Progenitor cell of endocrine pancreas (in vitro differentiated cells): Measurements from ENCODE around the gene ARL3. TPM values are rescaled to one million over a fixed set of nuclear protein-coding genes. Genes with fewer than 3 reads are reported as not detected.

Experiments used
- DNase-seq: peaks from one replicate; pipeline ENCODE4 v3.0.0; 2021; ENCODE audit warnings: low spot score; ENCODE audit not compliant: unreplicated experiment
- H3K27ac Mint-ChIP-seq: 2 replicates; pipeline ENCODE4 v1.8.0; 2021; ENCODE audit warnings: mild to moderate bottlenecking, moderate library complexity, mixed read lengths
- H3K27me3 Mint-ChIP-seq: 2 replicates; pipeline ENCODE4 v1.8.0; 2021; ENCODE audit warnings: mixed read lengths
- H3K36me3 Mint-ChIP-seq: 2 replicates; pipeline ENCODE4 v1.8.0; 2022; ENCODE audit warnings: mixed read lengths; ENCODE audit not compliant: insufficient read depth
- H3K4me1 Mint-ChIP-seq: 2 replicates; pipeline ENCODE4 v1.8.0; 2021; ENCODE audit warnings: low read depth, mixed read lengths
- H3K4me3 Mint-ChIP-seq: 2 replicates; pipeline ENCODE4 v1.8.0; 2021; ENCODE audit warnings: low read depth, mild to moderate bottlenecking, moderate library complexity, mixed read lengths
- H3K9me3 Mint-ChIP-seq: 2 replicates; pipeline ENCODE4 v1.8.0; 2021; ENCODE audit warnings: low read depth, mixed read lengths
- total RNA-seq: library from RNA; stranded (reverse); gene quantifications from 2 replicates; pipeline ENCODE4 v1.2.1, GENCODE V29; 2021
- TF ChIP-seq, protein P1 (sequence below): fragments of 200-600 bp; sonication (generic); IDR thresholded peaks from one replicate; pipeline ENCODE4 v1.5.0; 2021; ENCODE audit warnings: antibody characterized with exemption, mild to moderate bottlenecking; ENCODE audit not compliant: unreplicated experiment

ARL3 gene
- total RNA-seq, 1 donor from 2014 or later = 25.0 TPM

DNA sequence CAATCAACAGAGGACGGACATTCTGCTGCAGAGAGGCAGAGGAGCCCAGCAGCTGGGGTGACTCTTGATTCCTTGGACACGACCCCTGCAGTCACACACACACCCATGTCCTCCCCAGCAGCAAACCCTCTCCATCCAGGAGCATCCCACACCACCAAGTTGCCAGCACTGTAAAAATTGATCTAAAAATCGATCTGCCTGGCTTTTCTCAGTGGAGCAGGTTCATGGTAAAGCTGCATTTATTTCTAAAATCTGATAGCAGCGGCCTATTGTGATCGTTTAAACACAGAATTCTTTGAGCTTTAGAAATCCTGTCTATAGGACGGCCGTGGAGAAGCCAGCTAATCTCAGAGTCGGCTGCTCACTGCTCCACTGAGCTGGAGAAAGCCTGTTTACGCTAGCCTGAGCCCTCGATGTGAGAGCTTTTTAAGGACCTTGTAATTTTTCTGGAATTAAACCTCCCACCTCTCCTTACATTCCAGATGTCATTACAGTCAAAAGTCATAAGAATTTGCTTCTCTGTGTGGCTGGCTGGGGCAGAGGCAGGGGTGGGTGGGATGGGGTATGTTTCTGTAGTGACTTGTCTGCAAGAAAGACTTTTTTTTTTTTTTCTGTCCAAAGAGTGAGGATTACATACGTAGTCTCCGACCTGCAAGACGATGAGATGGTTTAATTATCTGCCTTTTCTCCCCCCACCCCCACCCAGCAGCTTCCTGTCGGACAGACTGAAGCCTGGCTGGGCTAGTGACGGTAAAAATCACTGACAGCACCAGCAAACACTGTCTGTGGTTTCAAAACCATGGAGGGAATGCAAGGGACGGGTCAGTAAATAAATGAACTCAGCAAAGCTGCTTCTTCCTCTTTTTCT is 38.3 kb downstream of the ARL3 start:
- Mint-ChIP-seq H3K36me3 (no peaks in the 10 kb centered on the region), H3K4me3 (no peak overlapping the region), H3K27me3 (no peaks in the 10 kb centered on the region), H3K9me3 (no peaks in the 10 kb centered on the region), H3K4me1 (peaks cover 45% of the 10 kb centered on the region), H3K27ac (peak overlapping the region; percentile 80)
- DNase-seq = no peak
- TF ChIP-seq, protein P1, sequence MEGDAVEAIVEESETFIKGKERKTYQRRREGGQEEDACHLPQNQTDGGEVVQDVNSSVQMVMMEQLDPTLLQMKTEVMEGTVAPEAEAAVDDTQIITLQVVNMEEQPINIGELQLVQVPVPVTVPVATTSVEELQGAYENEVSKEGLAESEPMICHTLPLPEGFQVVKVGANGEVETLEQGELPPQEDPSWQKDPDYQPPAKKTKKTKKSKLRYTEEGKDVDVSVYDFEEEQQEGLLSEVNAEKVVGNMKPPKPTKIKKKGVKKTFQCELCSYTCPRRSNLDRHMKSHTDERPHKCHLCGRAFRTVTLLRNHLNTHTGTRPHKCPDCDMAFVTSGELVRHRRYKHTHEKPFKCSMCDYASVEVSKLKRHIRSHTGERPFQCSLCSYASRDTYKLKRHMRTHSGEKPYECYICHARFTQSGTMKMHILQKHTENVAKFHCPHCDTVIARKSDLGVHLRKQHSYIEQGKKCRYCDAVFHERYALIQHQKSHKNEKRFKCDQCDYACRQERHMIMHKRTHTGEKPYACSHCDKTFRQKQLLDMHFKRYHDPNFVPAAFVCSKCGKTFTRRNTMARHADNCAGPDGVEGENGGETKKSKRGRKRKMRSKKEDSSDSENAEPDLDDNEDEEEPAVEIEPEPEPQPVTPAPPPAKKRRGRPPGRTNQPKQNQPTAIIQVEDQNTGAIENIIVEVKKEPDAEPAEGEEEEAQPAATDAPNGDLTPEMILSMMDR = no peak

DNA sequence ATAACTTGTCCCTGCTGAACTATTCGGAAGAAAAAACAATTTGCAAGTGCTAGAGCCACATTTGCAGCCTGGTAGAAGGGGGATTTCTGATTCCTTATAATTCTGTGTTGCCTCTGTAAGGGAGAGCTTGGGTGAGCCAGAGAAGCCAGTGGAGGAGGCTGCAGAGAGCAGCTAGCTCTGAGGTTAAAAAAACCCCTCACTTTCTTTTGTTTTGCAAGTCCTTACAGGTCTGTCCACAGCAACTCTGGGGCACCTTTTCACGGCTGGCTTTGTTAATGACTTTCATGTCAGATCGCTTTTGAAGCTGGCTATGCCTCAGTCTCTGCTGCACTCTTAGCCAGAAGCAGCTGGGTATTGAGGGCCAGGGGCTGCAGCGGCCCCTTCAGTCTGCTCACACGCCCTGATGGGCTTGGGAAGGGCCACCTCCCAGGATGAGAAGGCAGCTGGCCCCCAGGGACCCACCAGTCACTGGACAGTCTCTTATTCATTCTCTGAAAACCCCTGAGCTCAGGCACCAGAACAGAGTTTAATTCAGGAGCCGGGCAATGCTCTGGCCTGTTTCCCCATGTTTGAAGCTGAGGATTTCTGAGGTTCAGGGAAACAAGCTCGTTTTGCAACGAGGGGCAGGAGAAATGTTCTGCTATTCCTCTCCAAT is 39.1 kb downstream of the ARL3 start:
- no peaks in the 10 kb centered on the region for H3K27me3 Mint-ChIP-seq
- H3K9me3 Mint-ChIP-seq = no peaks in the 10 kb centered on the region
- H3K4me3 Mint-ChIP-seq = no peak overlapping the region
- no peaks in the 10 kb centered on the region for H3K36me3 Mint-ChIP-seq
- H3K4me1 Mint-ChIP-seq = peaks cover 48% of the 10 kb centered on the region
- TF ChIP-seq, protein P1 = no peak
- no peak for DNase-seq
- H3K27ac Mint-ChIP-seq = peak overlapping the region; percentile 80

DNA sequence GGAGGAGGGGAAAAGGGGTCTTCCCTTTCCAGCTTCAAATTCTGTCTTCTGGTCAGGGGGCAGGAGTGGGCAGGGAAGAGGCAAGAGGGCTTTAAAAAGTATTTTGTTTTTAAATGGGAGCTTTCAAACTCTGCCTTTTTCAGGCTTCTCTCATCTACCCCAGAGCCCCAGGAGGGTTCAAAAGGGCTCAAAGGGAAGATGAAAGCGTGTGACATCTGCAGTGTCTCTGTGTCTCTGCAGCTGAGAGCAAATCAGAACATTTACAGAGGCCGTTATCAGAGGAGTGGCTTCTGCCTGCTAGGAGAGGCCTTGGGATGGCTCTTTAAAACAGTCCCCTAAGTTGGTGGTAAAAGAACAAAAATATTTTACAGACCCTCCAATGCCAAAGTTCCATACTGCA is 39.6 kb downstream of the ARL3 start:
- Mint-ChIP-seq H3K27me3 (no peaks in the 10 kb centered on the region), H3K27ac (peak overlapping the region; percentile 80), H3K36me3 (no peaks in the 10 kb centered on the region), H3K4me3 (no peak overlapping the region), H3K4me1 (peaks cover 48% of the 10 kb centered on the region), H3K9me3 (no peaks in the 10 kb centered on the region)
- DNase-seq = no peak
- TF ChIP-seq, protein P1 = no peak

DNA sequence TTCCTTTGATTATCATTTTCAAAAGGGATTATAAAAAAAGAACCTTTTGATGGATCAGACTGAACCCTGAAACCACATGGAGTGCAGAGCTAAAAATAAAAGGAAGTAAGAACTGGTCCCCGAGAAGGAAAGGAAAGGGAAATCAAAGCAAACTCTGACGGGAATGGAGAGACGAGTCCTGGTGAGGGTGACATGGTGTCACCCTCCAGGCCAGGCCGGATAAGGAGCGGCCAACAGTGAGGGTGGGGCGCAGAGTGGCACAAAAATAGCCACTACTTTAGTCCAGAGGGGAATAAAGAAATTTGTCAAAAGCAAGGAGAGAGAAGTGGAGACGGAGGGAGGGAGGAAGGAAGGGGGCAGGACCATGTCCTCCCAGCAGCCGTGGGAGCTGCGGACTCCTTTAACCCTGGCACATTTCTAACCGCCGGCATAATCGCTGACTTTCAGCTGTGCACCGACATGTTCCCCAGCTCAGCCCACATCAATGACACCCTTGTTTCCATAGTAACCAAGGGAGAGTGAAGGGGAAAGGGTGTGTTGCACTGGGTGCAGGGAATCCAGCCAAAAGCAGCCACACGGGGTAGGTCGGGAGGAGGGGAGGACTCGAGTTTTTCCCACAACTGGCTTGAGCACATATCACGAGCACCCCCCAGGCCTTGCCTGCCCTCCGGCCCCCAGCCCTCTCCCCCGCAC is 40.2 kb downstream of the ARL3 start:
- Mint-ChIP-seq H3K9me3 (no peaks in the 10 kb centered on the region), H3K27me3 (no peaks in the 10 kb centered on the region), H3K4me1 (peaks cover 45% of the 10 kb centered on the region), H3K4me3 (peak overlapping the region; percentile 27), H3K36me3 (no peaks in the 10 kb centered on the region), H3K27ac (peak overlapping the region; percentile 4)
- DNase-seq = no peak
- TF ChIP-seq, protein P1 = no peak

DNA sequence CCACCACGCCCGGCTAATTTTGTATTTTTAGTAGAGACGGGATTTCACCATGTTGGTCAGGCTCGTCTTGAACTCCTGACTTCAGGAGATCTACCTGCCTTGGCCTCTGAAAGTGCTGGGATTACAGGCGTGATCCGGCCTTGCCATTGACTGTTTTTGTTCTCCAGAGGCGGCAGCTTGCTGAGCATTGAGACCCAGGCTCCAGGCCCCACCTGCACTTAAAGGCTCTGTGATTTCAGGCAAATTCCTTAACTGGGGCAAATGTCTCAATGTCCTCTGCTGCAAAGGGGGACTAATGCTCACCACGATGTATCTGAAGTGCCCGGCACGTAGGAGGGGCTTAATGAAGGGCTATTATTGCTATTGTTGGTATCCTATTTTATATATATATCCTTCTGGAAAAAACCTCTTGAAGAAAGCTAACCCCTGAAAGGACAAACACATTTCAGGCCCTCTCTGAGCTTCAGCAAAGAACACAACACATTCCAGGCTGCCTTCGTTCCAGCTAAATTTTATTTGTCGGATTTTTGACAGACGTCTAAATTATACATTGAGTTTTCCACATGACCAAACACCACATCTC is 40.9 kb downstream of the ARL3 start:
- no peak overlapping the region for H3K4me3 Mint-ChIP-seq
- no peak for DNase-seq
- H3K27ac Mint-ChIP-seq = peak overlapping the region; percentile 4
- H3K4me1 Mint-ChIP-seq = peaks cover 41% of the 10 kb centered on the region
- no peaks in the 10 kb centered on the region for H3K9me3 Mint-ChIP-seq
- no peaks in the 10 kb centered on the region for H3K36me3 Mint-ChIP-seq
- no peaks in the 10 kb centered on the region for H3K27me3 Mint-ChIP-seq
- TF ChIP-seq, protein P1 = no peak
